Lower lobe of right lung (tissue), 2 donors: ENCODE results near the gene JAGN1. TPM values are rescaled to one million over a fixed set of nuclear protein-coding genes. Genes with fewer than 3 reads are reported as not detected.
"Not testable (repeated sequence)": the region's sequence is repeated elsewhere in the genome, so short reads cannot be mapped to it uniquely, and the experiment has no call there.

ENCODE experiments used
- ATAC-seq, 2 donors: fragments of 200-7000 bp; cut with Tn5 transposase; one replicate each; pipeline ENCODE4 v1.9.1; 2020 to 2022; ENCODE audit warnings: mild to moderate bottlenecking in 2 of 2, moderate library complexity in 2 of 2
- DNase-seq: peaks from one replicate; pipeline ENCODE4 v3.0.0-alpha.2; 2020
- H3K27ac ChIP-seq: fragments of 200-600 bp; one replicate; pipeline ENCODE4 v1.8.0; 2022
- H3K27me3 ChIP-seq: fragments of 200-600 bp; one replicate; pipeline ENCODE4 v1.8.0; 2022; ENCODE audit warnings: low read depth
- H3K36me3 ChIP-seq: fragments of 200-600 bp; one replicate; pipeline ENCODE4 v1.8.0; 2022; ENCODE audit warnings: mild to moderate bottlenecking
- H3K4me1 ChIP-seq: fragments of 200-600 bp; one replicate; pipeline ENCODE4 v1.8.0; 2022
- H3K4me3 ChIP-seq: fragments of 200-600 bp; one replicate; pipeline ENCODE4 v1.8.0; 2022; ENCODE audit warnings: mild to moderate bottlenecking
- H3K9me3 ChIP-seq: fragments of 200-600 bp; one replicate; pipeline ENCODE4 v1.8.0; 2022
- CTCF ChIP-seq: fragments of 200-600 bp; IDR thresholded peaks from one replicate; pipeline ENCODE4 v1.8.0; 2022; ENCODE audit warnings: antibody characterized with exemption, mild to moderate bottlenecking
- intact Hi-C: fragments of 100-400 bp; cut with DNase I; formaldehyde crosslinking; loops from one replicate; pipeline ENCODE4 v1.11.0; 2022
- total RNA-seq: library from RNA; stranded (reverse); fragmentation: NEBNext Ultra II Directional; extraction: Animal tissue kit (Norgen Biotek cat#: 25700); gene quantifications from one replicate; pipeline ENCODE4 v1.2.1, GENCODE V29; 2021
- donor health status: DM: no; HTN: yes; CAD: no; lungs with severe emphysema.

Gene JAGN1
- total RNA-seq, 1 donor from 2014 or later, result 23.8 TPM

- H3K27ac ChIP-seq, result no peak overlapping the region
- H3K4me1 ChIP-seq, result peaks cover 46% of the 10 kb centered on the region
Measured at GRCh38 chr3:9899289-9899791, 8.9 kb downstream of the JAGN1 start.

GRCh38 chr3:9900965-9901415 lies 10.6 kb downstream of the JAGN1 start:
- intact Hi-C loops, DNase-seq, H3K27me3 ChIP-seq, H3K4me3 ChIP-seq, H3K9me3 ChIP-seq, H3K27ac ChIP-seq, ATAC-seq, H3K36me3 ChIP-seq: not testable (repeated sequence)
- peaks cover 46% of the 10 kb centered on the region for H3K4me1 ChIP-seq

More at GRCh38 chr3:9899289-9899791, 8.9 kb downstream of the JAGN1 start:
- TF ChIP-seq CTCF, result no peak
- no peaks in the 10 kb centered on the region for H3K27me3 ChIP-seq
- intact Hi-C loops, result no loop called here
- ATAC-seq, result no peak
- no peaks in the 10 kb centered on the region for H3K9me3 ChIP-seq
- H3K4me3 ChIP-seq, result no peak overlapping the region
- no peak for DNase-seq
- peaks cover 3% of the 10 kb centered on the region for H3K36me3 ChIP-seq

- Histone ChIP-seq H3K9me3 (no peaks in the 10 kb centered on the region), H3K4me1 (peaks cover 43% of the 10 kb centered on the region), H3K4me3 (no peak overlapping the region), H3K36me3 (no peaks in the 10 kb centered on the region), H3K27me3 (no peaks in the 10 kb centered on the region), H3K27ac (peak overlapping the region; percentile 69)
- intact Hi-C loops, result no loop called here
- no peak for ATAC-seq
- TF ChIP-seq CTCF, result no peak
- no peak for DNase-seq
Measured at GRCh38 chr3:9901967-9902366, 11.6 kb downstream of the JAGN1 start.

GRCh38 chr3:9902372-9903237 lies 12.2 kb downstream of the JAGN1 start, which contains the start of gene IL17RE:
IL17RE (plus strand) TSS chr3:9902848; CDS start chr3:9902933, 85 bp downstream.
- intact Hi-C loops, result no loop called here
- no peak for TF ChIP-seq CTCF
- H3K4me3 ChIP-seq, result peak within 1 kb of the TSS; percentile 55
- ATAC-seq (peak; percentile 83 to 87), DNase-seq (peak; percentile 76)
- H3K27me3 ChIP-seq, result no peaks in the 10 kb centered on the region
- no peaks in the 10 kb centered on the region for H3K9me3 ChIP-seq
- H3K4me1 ChIP-seq, result peaks cover 37% of the 10 kb centered on the region
- H3K36me3 ChIP-seq, result no peaks in the 10 kb centered on the region
- peak within 1 kb of the TSS; percentile 69 for H3K27ac ChIP-seq

GRCh38 chr3:9903238-9903624 lies 12.8 kb downstream of the JAGN1 start:
- Histone ChIP-seq H3K4me3 (peak overlapping the region; percentile 55), H3K27me3 (no peaks in the 10 kb centered on the region), H3K9me3 (no peaks in the 10 kb centered on the region), H3K4me1 (peaks cover 31% of the 10 kb centered on the region), H3K36me3 (no peaks in the 10 kb centered on the region), H3K27ac (peak overlapping the region; percentile 69)
- ATAC-seq (peak in 1 of 2 donors; percentile 40), DNase-seq (no peak)
- TF ChIP-seq CTCF, result no peak
- intact Hi-C loops, result no loop called here

GRCh38 chr3:9903904-9904303 lies 13.5 kb downstream of the JAGN1 start:
- H3K4me3 ChIP-seq, result peak overlapping the region; percentile 55

More at GRCh38 chr3:9903904-9904303, 13.5 kb downstream of the JAGN1 start:
- intact Hi-C loops, result no loop called here
- no peaks in the 10 kb centered on the region for H3K36me3 ChIP-seq
- no peaks in the 10 kb centered on the region for H3K9me3 ChIP-seq
- DNase-seq (no peak), ATAC-seq (no peak)
- H3K4me1 ChIP-seq, result peaks cover 31% of the 10 kb centered on the region
- no peaks in the 10 kb centered on the region for H3K27me3 ChIP-seq
- H3K27ac ChIP-seq, result no peak overlapping the region
- no peak for TF ChIP-seq CTCF
